Endothelial cell (in vitro differentiated cells): ENCODE data around the gene AKNA. TPM values are rescaled to one million over a fixed set of nuclear protein-coding genes. Genes with fewer than 3 reads are reported as not detected.

Experiments
- DNase-seq: peaks from one replicate; pipeline ENCODE4 v3.0.0; 2021; ENCODE audit warnings: low spot score
- H3K27ac Mint-ChIP-seq: one replicate; pipeline ENCODE4 v1.8.0; 2021; ENCODE audit warnings: mixed read lengths, inconsistent platforms; ENCODE audit not compliant: unreplicated experiment
- H3K27me3 Mint-ChIP-seq: one replicate; pipeline ENCODE4 v1.8.0; 2021; ENCODE audit warnings: mild to moderate bottlenecking, moderate library complexity, mixed read lengths, inconsistent platforms; ENCODE audit not compliant: unreplicated experiment
- H3K36me3 Mint-ChIP-seq: one replicate; pipeline ENCODE4 v1.8.0; 2021; ENCODE audit warnings: mild to moderate bottlenecking, low read depth, mixed read lengths, inconsistent platforms; ENCODE audit not compliant: unreplicated experiment
- H3K4me1 Mint-ChIP-seq: one replicate; pipeline ENCODE4 v1.8.0; 2021; ENCODE audit warnings: mild to moderate bottlenecking, mixed read lengths, inconsistent platforms; ENCODE audit not compliant: unreplicated experiment
- H3K4me3 Mint-ChIP-seq: one replicate; pipeline ENCODE4 v1.8.0; 2021; ENCODE audit warnings: mild to moderate bottlenecking, mixed read lengths, inconsistent platforms; ENCODE audit not compliant: unreplicated experiment
- H3K9me3 Mint-ChIP-seq: one replicate; pipeline ENCODE4 v1.8.0; 2021; ENCODE audit warnings: mixed read lengths, inconsistent platforms; ENCODE audit not compliant: unreplicated experiment
- long read RNA-seq: library from polyadenylated mRNA; unstranded; transcript quantifications from one replicate; pipeline ENCODE4 v2.0.0, GENCODE V29; 2020; ENCODE audit not compliant: unreplicated experiment
- total RNA-seq: library from RNA; stranded (reverse); fragmentation: NEBNext Ultra II Directional; extraction: Animal tissue kit (Norgen Biotek cat#: 25700); gene quantifications from one replicate; pipeline ENCODE4 v1.2.1, GENCODE V29; 2021; ENCODE audit not compliant: unreplicated experiment
- TF ChIP-seq, protein P1 (sequence below): fragments of 200-600 bp; sonication (generic); IDR thresholded peaks from one replicate; pipeline ENCODE4 v1.5.0; 2021; ENCODE audit warnings: antibody characterized with exemption; ENCODE audit not compliant: unreplicated experiment

AKNA gene
- total RNA-seq = 79.1 TPM
- long read RNA-seq, partial matches to known transcripts = 1 of 1 reads
- long read RNA-seq, other reads (novel, unspliced or antisense) = 0 of 1 reads

GRCh38 chr9:114387680-114388356 is at the start of gene AKNA:
AKNA (minus strand) TSS chr9:114387982; CDS start chr9:114381333, 6,649 bp downstream.
- Mint-ChIP-seq H3K4me1 (peaks cover 71% of the 10 kb centered on the region), H3K36me3 (peaks cover 4% of the 10 kb centered on the region), H3K4me3 (peak within 1 kb of the TSS; percentile 97), H3K27ac (peak within 1 kb of the TSS; percentile 94), H3K27me3 (peaks cover 15% of the 10 kb centered on the region), H3K9me3 (no peaks in the 10 kb centered on the region)
- DNase-seq = peak; percentile 86
- TF ChIP-seq, protein P1, sequence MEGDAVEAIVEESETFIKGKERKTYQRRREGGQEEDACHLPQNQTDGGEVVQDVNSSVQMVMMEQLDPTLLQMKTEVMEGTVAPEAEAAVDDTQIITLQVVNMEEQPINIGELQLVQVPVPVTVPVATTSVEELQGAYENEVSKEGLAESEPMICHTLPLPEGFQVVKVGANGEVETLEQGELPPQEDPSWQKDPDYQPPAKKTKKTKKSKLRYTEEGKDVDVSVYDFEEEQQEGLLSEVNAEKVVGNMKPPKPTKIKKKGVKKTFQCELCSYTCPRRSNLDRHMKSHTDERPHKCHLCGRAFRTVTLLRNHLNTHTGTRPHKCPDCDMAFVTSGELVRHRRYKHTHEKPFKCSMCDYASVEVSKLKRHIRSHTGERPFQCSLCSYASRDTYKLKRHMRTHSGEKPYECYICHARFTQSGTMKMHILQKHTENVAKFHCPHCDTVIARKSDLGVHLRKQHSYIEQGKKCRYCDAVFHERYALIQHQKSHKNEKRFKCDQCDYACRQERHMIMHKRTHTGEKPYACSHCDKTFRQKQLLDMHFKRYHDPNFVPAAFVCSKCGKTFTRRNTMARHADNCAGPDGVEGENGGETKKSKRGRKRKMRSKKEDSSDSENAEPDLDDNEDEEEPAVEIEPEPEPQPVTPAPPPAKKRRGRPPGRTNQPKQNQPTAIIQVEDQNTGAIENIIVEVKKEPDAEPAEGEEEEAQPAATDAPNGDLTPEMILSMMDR = no peak

GRCh38 chr9:114437401-114437893 is 49.7 kb upstream of the AKNA start:
- no peak overlapping the region for H3K27ac Mint-ChIP-seq
- TF ChIP-seq, protein P1 = no peak
- H3K9me3 Mint-ChIP-seq = no peaks in the 10 kb centered on the region
- H3K27me3 Mint-ChIP-seq = no peaks in the 10 kb centered on the region
- H3K36me3 Mint-ChIP-seq = no peaks in the 10 kb centered on the region
- H3K4me1 Mint-ChIP-seq = no peaks in the 10 kb centered on the region
- H3K4me3 Mint-ChIP-seq = no peak overlapping the region
- DNase-seq = no peak

- Mint-ChIP-seq H3K27ac (no peak overlapping the region), H3K4me3 (no peak overlapping the region), H3K36me3 (no peaks in the 10 kb centered on the region), H3K27me3 (peaks cover 4% of the 10 kb centered on the region), H3K4me1 (no peaks in the 10 kb centered on the region), H3K9me3 (no peaks in the 10 kb centered on the region)
- TF ChIP-seq, protein P1 = peak; percentile 31
- peak; percentile 34 for DNase-seq
Measured at GRCh38 chr9:114434878-114435311, 47.1 kb upstream of the AKNA start.

DNA sequence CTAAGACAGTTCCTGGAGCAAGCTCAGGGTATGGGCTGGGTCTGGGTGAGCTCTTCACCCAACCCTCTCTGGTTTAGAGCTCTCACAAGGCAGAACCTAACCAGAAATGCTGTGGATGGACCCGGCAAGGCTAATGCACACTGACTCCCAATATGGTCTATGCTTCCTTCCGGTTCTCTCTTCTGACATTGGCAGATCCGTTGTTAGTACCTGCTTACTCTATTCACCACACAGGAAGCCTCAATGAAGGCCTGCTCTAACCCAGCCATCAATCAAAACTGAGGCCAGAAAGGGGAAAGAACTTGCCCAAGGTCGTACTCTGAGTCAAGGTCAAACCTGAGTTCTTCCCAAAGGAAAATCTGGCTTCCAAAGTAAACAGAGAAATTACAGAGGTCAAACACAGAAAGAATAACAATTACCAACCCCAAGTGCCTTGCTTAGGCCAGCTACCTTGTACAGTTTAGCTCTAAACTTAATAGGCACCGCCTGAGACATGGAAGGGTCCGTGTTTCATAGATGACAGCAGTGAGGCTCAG is 46.0 kb upstream of the AKNA start:
- no peaks in the 10 kb centered on the region for H3K36me3 Mint-ChIP-seq
- no peak for DNase-seq
- H3K4me1 Mint-ChIP-seq = no peaks in the 10 kb centered on the region
- no peak overlapping the region for H3K27ac Mint-ChIP-seq
- H3K9me3 Mint-ChIP-seq = no peaks in the 10 kb centered on the region
- no peak overlapping the region for H3K4me3 Mint-ChIP-seq
- TF ChIP-seq, protein P1 = no peak
- H3K27me3 Mint-ChIP-seq = peaks cover 4% of the 10 kb centered on the region

DNA sequence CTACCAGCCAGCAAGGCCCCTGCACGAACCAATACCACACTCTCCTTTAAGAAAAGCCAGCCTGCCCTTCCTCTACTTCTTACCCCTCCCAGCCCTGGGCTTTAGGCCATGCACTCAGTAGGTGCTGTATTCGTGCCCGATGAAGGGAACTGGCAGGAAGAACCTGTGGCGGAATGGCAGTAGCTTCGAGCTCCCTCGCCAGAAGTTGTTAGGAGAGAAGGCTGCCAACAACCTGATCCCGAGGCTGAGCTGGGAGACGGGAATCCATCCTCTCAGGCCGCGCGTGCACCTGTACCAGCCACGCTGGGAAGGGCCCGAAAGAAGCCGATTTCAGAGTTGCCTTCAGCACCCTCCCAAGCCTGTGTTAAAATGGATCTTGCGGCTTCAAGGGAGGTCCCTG is 45.3 kb upstream of the AKNA start:
- no peaks in the 10 kb centered on the region for H3K36me3 Mint-ChIP-seq
- no peak overlapping the region for H3K4me3 Mint-ChIP-seq
- TF ChIP-seq, protein P1 = no peak
- H3K4me1 Mint-ChIP-seq = no peaks in the 10 kb centered on the region
- peaks cover 5% of the 10 kb centered on the region for H3K27me3 Mint-ChIP-seq
- no peak for DNase-seq
- H3K9me3 Mint-ChIP-seq = no peaks in the 10 kb centered on the region
- H3K27ac Mint-ChIP-seq = no peak overlapping the region
